ENCODE measurements around the gene KIAA1671. TPM values are rescaled to one million over a fixed set of nuclear protein-coding genes. Genes with fewer than 3 reads are reported as not detected.

Gene KIAA1671
- total RNA-seq, 2 experiments from 2014 or later, result 5.1 to 5.5 TPM

DNA sequence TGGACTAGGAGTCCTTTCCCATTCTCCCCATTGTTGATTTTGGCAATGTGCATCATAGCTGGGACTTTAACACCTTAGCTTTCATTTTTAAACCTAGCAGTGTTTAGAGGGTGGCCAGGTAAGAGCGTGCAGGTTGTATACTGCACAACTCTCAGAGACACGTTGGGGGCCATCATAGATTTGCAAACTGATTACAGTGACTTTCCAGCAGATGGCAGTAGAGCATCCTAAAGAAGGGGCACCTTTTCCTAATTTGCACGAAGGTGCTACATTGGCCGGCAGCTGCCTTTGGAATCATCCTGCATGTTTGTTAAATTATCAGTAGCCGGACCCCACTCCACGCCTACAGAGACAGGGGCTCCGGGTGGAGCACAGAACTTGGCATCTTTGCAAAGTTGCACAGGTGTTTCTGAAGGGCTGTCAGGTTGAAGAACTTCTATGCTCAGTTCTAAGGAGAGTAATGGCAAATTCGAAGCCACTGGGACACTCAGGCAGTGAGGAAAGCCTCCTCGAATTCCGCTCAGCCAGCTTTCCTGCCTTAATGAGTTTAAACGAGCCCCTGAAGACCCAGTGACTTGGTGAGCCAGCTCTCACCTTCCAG, 13.7 kb upstream of the KIAA1671 start:
- H3K27me3 Mint-ChIP-seq (ENCODE audit: low read depth), result no peaks in the 10 kb centered on the region
- ChIA-PET POLR2A (no interaction called here), CTCF (interaction anchor here (0.6 to 4.3 kb wide), 13 partner anchors 9 to 127 kb away, joined by 3 to 47 read pairs (median 4); partner anchors contain the start of gene KIAA1671)
- ATAC-seq, result peak; percentile 36
- no peak overlapping the region for H3K27ac Mint-ChIP-seq
- DNase-seq, result peak; percentile 43
- no peaks in the 10 kb centered on the region for H3K4me1 Mint-ChIP-seq (ENCODE audit: low read depth)
- no peak overlapping the region for H3K4me3 Mint-ChIP-seq
- H3K9me3 Mint-ChIP-seq (ENCODE audit: insufficient read depth), result no peaks in the 10 kb centered on the region
- no peaks in the 10 kb centered on the region for H3K36me3 Mint-ChIP-seq (ENCODE audit: low read depth)

DNA sequence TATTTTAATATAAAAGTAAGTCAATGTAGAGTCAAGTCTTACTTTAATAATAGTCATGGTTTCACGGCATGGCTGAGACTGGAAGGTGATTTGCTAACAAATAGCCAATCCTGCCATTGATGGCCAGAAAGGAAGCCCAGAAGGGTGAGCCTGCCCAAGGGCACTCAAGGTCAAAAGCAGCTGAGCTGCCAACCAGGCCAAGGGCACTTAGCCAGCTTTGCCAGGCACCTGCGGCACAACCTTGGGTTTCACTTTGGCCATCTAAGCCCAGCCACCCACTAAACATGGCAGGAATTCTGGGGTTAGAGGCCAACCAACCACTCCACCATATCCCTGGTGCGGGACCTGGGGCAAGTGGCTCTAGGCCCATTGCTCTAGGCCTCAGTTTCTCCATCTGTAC, 10.2 kb upstream of the KIAA1671 start:
- POLR2A ChIA-PET, result no interaction called here
- H3K27me3 Mint-ChIP-seq (ENCODE audit: low read depth), result peaks cover 2% of the 10 kb centered on the region
- no peak overlapping the region for H3K4me3 Mint-ChIP-seq

GRCh38 chr22:24944217-24944937, 8.1 kb upstream of the KIAA1671 start:
- peaks cover 7% of the 10 kb centered on the region for H3K4me1 Mint-ChIP-seq (ENCODE audit: low read depth)
- H3K4me3 Mint-ChIP-seq, result no peak overlapping the region
- ChIA-PET POLR2A (no interaction called here), CTCF (interaction anchor here (14.4 kb wide), 1 partner anchor 105 kb away, joined by 111 read pairs; no protein-coding TSS in a partner anchor)
- no peaks in the 10 kb centered on the region for H3K36me3 Mint-ChIP-seq (ENCODE audit: low read depth)
- no peak overlapping the region for H3K27ac Mint-ChIP-seq
- DNase-seq (no peak), ATAC-seq (no peak)
- H3K27me3 Mint-ChIP-seq (ENCODE audit: low read depth), result peaks cover 11% of the 10 kb centered on the region
- no peaks in the 10 kb centered on the region for H3K9me3 Mint-ChIP-seq (ENCODE audit: insufficient read depth)

More for the DNA sequence above, 10.2 kb upstream of the KIAA1671 start:
- DNase-seq (no peak), ATAC-seq (no peak)
- H3K9me3 Mint-ChIP-seq (ENCODE audit: insufficient read depth), result no peaks in the 10 kb centered on the region
- H3K27ac Mint-ChIP-seq, result no peak overlapping the region
- H3K4me1 Mint-ChIP-seq (ENCODE audit: low read depth), result peaks cover 7% of the 10 kb centered on the region
- H3K36me3 Mint-ChIP-seq (ENCODE audit: low read depth), result no peaks in the 10 kb centered on the region
- CTCF ChIA-PET, result interaction anchor here (14.4 kb wide), 1 partner anchor 107 kb away, joined by 111 read pairs; no protein-coding TSS in a partner anchor

GRCh38 chr22:24945430-24945829, 7.1 kb upstream of the KIAA1671 start:
- peaks cover 12% of the 10 kb centered on the region for H3K4me1 Mint-ChIP-seq (ENCODE audit: low read depth)
- POLR2A ChIA-PET, result no interaction called here
- ATAC-seq, result no peak
- CTCF ChIA-PET, result interaction anchor here (14.4 kb wide), 1 partner anchor 104 kb away, joined by 111 read pairs; no protein-coding TSS in a partner anchor
- no peaks in the 10 kb centered on the region for H3K36me3 Mint-ChIP-seq (ENCODE audit: low read depth)
- no peak overlapping the region for H3K27ac Mint-ChIP-seq
- H3K27me3 Mint-ChIP-seq (ENCODE audit: low read depth), result peaks cover 19% of the 10 kb centered on the region
- no peak overlapping the region for H3K4me3 Mint-ChIP-seq
- H3K9me3 Mint-ChIP-seq (ENCODE audit: insufficient read depth), result no peaks in the 10 kb centered on the region
- DNase-seq, result no peak

DNA sequence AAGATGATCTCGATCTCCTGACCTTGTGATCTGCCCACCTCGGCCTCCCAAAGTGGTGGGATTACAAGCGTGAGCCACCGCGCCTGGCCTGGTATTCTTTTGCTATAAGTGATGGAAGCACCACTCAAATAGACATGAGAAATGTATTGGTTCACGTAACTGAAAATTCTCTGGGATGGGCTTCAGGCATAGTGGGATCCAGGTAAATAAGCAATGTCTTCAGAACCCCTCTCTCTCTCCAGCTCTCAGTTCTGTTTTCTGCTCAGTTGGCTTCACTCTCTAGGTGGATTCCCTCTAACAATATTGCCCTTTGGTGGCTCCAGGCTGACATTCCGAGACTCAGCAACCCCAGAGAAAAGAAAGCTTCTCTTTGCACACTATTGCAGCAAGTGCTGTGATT, 5.1 kb upstream of the KIAA1671 start:
- ChIA-PET CTCF (interaction anchor here (1.9 to 14.4 kb wide), 2 partner anchors 8 to 102 kb away, joined by 4 to 111 read pairs; no protein-coding TSS in a partner anchor), POLR2A (interaction anchor here (1.0 kb wide), 1 partner anchor 103 kb away, joined by 4 read pairs; no protein-coding TSS in a partner anchor)
- Mint-ChIP-seq H3K4me3 (no peak overlapping the region), H3K4me1 (ENCODE audit: low read depth) (peaks cover 22% of the 10 kb centered on the region), H3K9me3 (ENCODE audit: insufficient read depth) (no peaks in the 10 kb centered on the region), H3K27ac (no peak overlapping the region), H3K36me3 (ENCODE audit: low read depth) (no peaks in the 10 kb centered on the region), H3K27me3 (ENCODE audit: low read depth) (peaks cover 32% of the 10 kb centered on the region)
- ATAC-seq (no peak), DNase-seq (no peak)

DNA sequence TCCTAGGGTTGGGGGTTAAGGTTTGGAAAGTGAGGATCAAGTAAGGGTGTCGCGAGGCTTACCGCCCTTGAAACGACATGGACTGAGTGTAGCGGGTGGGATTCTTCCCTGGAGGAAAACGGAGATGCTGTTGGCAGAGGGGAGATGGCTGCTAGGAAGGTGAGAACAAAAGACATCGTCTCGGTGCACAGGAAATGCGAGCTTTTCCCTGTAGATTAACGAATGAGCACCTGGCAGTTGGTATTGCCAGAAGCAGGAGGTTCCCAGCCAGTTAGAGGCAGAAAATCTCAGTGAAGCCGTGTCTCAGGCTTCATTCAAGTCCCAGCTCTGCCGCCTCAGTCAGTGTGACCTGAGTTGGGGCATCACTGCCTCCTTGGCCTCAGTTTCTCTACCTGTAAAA, 4.6 kb upstream of the KIAA1671 start:
- Mint-ChIP-seq H3K27ac (no peak overlapping the region), H3K4me3 (no peak overlapping the region), H3K4me1 (ENCODE audit: low read depth) (peaks cover 23% of the 10 kb centered on the region), H3K36me3 (ENCODE audit: low read depth) (no peaks in the 10 kb centered on the region), H3K9me3 (ENCODE audit: insufficient read depth) (no peaks in the 10 kb centered on the region), H3K27me3 (ENCODE audit: low read depth) (peaks cover 33% of the 10 kb centered on the region)
- ATAC-seq, result no peak
- ChIA-PET POLR2A (no interaction called here), CTCF (interaction anchor here (1.9 to 14.4 kb wide), 2 partner anchors 9 to 102 kb away, joined by 4 to 111 read pairs; no protein-coding TSS in a partner anchor)
- no peak for DNase-seq

- no peak for ATAC-seq
- H3K27ac Mint-ChIP-seq, result no peak overlapping the region
- peaks cover 37% of the 10 kb centered on the region for H3K27me3 Mint-ChIP-seq (ENCODE audit: low read depth)
- DNase-seq, result no peak
- ChIA-PET POLR2A (no interaction called here), CTCF (interaction anchor here (1.9 to 14.4 kb wide), 2 partner anchors 10 to 101 kb away, joined by 4 to 111 read pairs; no protein-coding TSS in a partner anchor)
- no peaks in the 10 kb centered on the region for H3K9me3 Mint-ChIP-seq (ENCODE audit: insufficient read depth)
- peaks cover 27% of the 10 kb centered on the region for H3K4me1 Mint-ChIP-seq (ENCODE audit: low read depth)
- no peaks in the 10 kb centered on the region for H3K36me3 Mint-ChIP-seq (ENCODE audit: low read depth)
- H3K4me3 Mint-ChIP-seq, result no peak overlapping the region
Measured at GRCh38 chr22:24948356-24949202, 3.9 kb upstream of the KIAA1671 start.

DNA sequence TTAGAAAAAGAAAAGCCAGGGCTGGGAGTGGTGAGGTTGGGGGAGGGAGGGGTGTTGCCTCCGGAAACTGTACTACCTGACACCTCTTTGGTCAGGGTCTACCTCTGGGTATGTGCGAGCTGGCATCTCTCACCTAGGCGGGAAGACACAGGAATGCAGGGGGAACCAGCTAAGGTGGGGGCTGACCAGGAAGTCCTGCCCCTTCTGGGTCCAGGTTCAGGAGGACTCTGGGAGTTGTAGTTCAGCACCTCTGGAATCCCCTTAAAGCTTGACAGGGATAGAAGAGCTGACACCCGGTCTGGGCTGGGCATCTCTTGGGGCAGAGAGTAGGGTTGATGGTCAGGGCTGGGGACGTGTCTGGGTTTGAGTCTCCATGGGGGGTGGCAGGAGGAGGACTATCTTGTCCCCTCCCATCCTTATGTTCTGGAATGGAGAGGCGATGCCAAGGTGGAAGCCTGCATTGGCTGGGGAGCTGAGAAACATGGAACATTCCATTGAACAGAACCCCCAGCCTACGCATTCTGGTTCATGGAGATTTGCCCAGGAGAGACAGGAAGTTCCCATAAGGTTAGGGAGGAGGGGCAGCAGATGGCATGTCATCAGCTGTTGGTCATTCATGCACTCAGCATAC, 2.1 kb upstream of the KIAA1671 start:
- no peak for ATAC-seq
- H3K9me3 Mint-ChIP-seq (ENCODE audit: insufficient read depth), result no peaks in the 10 kb centered on the region

DNA sequence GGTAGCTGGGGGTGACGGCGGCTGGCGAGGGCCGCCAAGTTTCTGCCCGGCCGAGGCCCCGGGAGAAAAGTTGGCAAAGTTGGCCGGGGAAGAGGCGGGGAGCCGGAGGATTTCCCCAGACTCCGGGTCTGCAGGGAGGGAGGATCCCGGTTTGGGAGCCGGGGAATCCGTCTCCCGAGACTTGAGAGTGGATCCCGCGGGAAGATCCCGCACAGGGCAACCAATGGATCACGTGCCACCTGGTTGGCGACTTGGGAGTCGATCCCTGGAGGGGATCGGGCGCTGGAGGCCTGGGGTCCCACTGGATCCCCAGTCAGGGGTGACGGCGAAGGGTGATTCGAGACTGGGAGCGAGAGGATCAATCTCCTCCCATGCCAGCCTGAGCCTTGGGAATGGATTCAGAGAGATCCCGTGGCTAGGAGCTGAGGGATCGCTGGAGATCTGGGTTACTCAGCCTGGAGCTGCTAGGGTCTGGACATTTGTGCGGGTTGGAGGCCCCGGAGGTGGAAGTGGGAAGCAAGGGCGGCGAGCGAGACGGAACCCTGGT, 394 bp downstream of the KIAA1671 start:
- Mint-ChIP-seq H3K4me3 (peak overlapping the region; percentile 33), H3K27me3 (ENCODE audit: low read depth) (peaks cover 53% of the 10 kb centered on the region), H3K4me1 (ENCODE audit: low read depth) (peaks cover 21% of the 10 kb centered on the region), H3K27ac (no peak overlapping the region), H3K36me3 (ENCODE audit: low read depth) (no peaks in the 10 kb centered on the region), H3K9me3 (ENCODE audit: insufficient read depth) (no peaks in the 10 kb centered on the region)
- DNase-seq (no peak), ATAC-seq (no peak)
- ChIA-PET CTCF (interaction anchor here (3.8 to 14.4 kb wide), 3 partner anchors 15 to 104 kb away, joined by 15 to 111 read pairs (median 17); no protein-coding TSS in a partner anchor), POLR2A (no interaction called here)

More for the DNA sequence above, 2.1 kb upstream of the KIAA1671 start:
- Mint-ChIP-seq H3K27ac (no peak overlapping the region), H3K4me3 (no peak overlapping the region), H3K4me1 (ENCODE audit: low read depth) (peaks cover 28% of the 10 kb centered on the region), H3K36me3 (ENCODE audit: low read depth) (no peaks in the 10 kb centered on the region), H3K27me3 (ENCODE audit: low read depth) (peaks cover 49% of the 10 kb centered on the region)
- ChIA-PET CTCF (interaction anchor here (0.8 to 14.4 kb wide), 6 partner anchors 12 to 118 kb away, joined by 3 to 111 read pairs (median 9); no protein-coding TSS in a partner anchor), POLR2A (interaction anchor here (1.1 kb wide), 1 partner anchor 83 kb away, joined by 3 read pairs; no protein-coding TSS in a partner anchor)
- DNase-seq, result no peak

- Mint-ChIP-seq H3K36me3 (ENCODE audit: low read depth) (no peaks in the 10 kb centered on the region), H3K4me1 (ENCODE audit: low read depth) (peaks cover 21% of the 10 kb centered on the region), H3K9me3 (ENCODE audit: insufficient read depth) (no peaks in the 10 kb centered on the region), H3K27ac (no peak overlapping the region), H3K27me3 (ENCODE audit: low read depth) (peaks cover 51% of the 10 kb centered on the region), H3K4me3 (peak overlapping the region; percentile 33)
- no peak for DNase-seq
- POLR2A ChIA-PET, result no interaction called here
- CTCF ChIA-PET, result interaction anchor here (0.9 to 14.4 kb wide), 3 partner anchors 96 to 103 kb away, joined by 3 to 111 read pairs (median 15); no protein-coding TSS in a partner anchor
- no peak for ATAC-seq
Measured at GRCh38 chr22:24953384-24954113, 1.0 kb downstream of the KIAA1671 start.

Measured in activated CD8-positive, alpha-beta T cell treated with anti-CD3 and anti-CD28 coated beads, Interleukin-2, amount 10 ng/mL, durations not matched to agents 7 days and 5 days (primary cell).